ENCODE data around the gene PNKD. TPM values are rescaled to one million over a fixed set of nuclear protein-coding genes. Genes with fewer than 3 reads are reported as not detected.
A peak's percentile ranks its signal among the peaks of the same experiment; 100 is the strongest.

Gene PNKD
- polyA plus RNA-seq, 2 of the 4 experiments (the other 2 are of a cell fraction), result 46.2 to 51.7 TPM

DNA sequence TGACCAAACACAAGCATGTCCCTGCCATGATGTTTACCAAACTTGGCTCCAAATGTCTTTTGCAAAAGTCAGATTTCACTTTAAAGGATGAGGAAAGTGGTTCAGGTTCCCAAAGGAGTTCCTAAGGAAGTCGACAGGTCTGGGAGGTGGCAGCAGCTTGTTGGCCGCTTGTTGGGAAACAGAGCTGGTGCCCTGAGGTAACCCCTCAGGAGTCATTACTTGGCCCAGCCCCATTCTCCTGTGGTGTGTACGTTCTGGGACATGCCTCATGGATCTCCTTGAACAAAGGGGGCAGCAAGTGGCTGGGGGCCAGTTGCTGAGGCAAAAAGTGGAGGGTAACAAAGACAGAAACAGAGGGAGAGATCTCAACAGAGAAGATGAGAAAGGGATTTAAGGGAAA lies 11.1 kb downstream of the PNKD start (continued):
- TF ChIP-seq, protein P1, sequence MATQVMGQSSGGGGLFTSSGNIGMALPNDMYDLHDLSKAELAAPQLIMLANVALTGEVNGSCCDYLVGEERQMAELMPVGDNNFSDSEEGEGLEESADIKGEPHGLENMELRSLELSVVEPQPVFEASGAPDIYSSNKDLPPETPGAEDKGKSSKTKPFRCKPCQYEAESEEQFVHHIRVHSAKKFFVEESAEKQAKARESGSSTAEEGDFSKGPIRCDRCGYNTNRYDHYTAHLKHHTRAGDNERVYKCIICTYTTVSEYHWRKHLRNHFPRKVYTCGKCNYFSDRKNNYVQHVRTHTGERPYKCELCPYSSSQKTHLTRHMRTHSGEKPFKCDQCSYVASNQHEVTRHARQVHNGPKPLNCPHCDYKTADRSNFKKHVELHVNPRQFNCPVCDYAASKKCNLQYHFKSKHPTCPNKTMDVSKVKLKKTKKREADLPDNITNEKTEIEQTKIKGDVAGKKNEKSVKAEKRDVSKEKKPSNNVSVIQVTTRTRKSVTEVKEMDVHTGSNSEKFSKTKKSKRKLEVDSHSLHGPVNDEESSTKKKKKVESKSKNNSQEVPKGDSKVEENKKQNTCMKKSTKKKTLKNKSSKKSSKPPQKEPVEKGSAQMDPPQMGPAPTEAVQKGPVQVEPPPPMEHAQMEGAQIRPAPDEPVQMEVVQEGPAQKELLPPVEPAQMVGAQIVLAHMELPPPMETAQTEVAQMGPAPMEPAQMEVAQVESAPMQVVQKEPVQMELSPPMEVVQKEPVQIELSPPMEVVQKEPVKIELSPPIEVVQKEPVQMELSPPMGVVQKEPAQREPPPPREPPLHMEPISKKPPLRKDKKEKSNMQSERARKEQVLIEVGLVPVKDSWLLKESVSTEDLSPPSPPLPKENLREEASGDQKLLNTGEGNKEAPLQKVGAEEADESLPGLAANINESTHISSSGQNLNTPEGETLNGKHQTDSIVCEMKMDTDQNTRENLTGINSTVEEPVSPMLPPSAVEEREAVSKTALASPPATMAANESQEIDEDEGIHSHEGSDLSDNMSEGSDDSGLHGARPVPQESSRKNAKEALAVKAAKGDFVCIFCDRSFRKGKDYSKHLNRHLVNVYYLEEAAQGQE (IDR thresholded peaks at IDR 0.05), result no peak
- TF ChIP-seq FOXS1 (CRISPR knock-in tag; IDR thresholded peaks at IDR 0.05) (no peak), FOSB (CRISPR knock-in tag; IDR thresholded peaks at IDR 0.05) (no peak)

DNA sequence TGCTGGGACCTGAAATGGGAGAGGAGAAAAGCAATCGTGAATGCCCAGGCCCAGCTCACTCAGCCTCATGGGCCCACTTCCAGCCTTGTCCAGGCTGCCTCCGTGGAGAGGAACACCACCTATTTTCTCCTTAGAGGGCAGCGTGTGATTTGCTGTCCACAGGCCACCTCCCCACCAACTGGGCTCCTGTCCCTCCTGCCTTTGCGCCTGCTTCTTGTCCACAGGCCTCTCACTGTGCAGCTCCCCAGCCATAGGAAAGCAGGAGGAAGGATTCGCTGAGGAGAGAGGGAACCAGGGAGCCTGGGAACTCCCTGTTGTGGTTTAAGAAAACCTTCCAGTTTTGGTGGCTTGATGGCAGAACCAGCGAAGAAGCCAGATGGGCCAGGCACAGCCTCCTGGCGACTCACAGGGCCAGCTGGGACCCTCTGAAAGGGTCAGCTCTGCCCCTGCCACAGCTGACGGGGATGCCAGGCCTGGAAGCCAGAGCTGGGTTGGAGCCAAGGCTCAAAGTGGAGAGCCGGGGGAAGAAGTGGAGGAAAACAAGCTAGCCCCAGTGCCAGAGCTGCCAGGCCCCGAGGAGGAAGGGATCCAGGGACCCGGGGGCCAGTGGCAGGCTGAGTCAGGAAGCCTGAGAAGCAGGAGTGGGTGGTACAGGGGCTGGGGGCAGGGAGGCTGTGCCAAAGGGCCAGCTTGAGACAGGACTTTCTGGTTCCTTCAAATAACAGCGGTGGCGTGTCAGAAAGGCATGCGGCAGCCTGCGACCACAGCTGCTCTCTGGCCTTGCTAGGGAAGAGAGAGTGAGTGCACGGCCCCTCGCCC lies 12.1 kb downstream of the PNKD start:
- H3K4me2 ChIP-seq, result no peak overlapping the region
- FAIRE-seq (no peak), ATAC-seq (no peak), DNase-seq (ENCODE audit: low read depth in 1 of 2, low spot score in 1 of 2) (no peak)
- POLR2A ChIA-PET, result no interaction called here
- no peak overlapping the region for H3K27ac ChIP-seq
- H3K4me1 ChIP-seq, result peaks cover 27% of the 10 kb centered on the region
- CTCF ChIA-PET, result interaction anchor here (1.2 to 8.1 kb wide), 5 partner anchors 9 to 287 kb away, joined by 3 to 105 read pairs (median 4); partner anchors contain the start of genes AAMP, CATIP, PNKD and TMBIM1
- TF ChIP-seq, protein P2, sequence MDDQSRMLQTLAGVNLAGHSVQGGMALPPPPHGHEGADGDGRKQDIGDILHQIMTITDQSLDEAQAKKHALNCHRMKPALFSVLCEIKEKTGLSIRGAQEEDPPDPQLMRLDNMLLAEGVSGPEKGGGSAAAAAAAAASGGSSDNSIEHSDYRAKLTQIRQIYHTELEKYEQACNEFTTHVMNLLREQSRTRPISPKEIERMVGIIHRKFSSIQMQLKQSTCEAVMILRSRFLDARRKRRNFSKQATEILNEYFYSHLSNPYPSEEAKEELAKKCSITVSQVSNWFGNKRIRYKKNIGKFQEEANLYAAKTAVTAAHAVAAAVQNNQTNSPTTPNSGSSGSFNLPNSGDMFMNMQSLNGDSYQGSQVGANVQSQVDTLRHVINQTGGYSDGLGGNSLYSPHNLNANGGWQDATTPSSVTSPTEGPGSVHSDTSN (IDR thresholded peaks at IDR 0.05), result no peak
- no peak for TF ChIP-seq MAZ (IDR thresholded peaks at IDR 0.05; ENCODE audit: borderline replicate concordance, low read depth, low read length)
- no peak for TF ChIP-seq ZC3H11A (IDR thresholded peaks at IDR 0.05)
- TF ChIP-seq ZSCAN20 (CRISPR knock-in tag; IDR thresholded peaks at IDR 0.05), result no peak
- TF ChIP-seq RFX5 (IDR thresholded peaks at IDR 0.05), result no peak
- TF ChIP-seq TP53 (CRISPR knock-in tag; IDR thresholded peaks at IDR 0.05), result no peak
- TF ChIP-seq, protein P3, sequence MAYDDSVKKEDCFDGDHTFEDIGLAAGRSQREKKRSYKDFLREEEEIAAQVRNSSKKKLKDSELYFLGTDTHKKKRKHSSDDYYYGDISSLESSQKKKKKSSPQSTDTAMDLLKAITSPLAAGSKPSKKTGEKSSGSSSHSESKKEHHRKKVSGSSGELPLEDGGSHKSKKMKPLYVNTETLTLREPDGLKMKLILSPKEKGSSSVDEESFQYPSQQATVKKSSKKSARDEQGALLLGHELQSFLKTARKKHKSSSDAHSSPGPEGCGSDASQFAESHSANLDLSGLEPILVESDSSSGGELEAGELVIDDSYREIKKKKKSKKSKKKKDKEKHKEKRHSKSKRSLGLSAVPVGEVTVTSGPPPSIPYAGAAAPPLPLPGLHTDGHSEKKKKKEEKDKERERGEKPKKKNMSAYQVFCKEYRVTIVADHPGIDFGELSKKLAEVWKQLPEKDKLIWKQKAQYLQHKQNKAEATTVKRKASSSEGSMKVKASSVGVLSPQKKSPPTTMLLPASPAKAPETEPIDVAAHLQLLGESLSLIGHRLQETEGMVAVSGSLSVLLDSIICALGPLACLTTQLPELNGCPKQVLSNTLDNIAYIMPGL (CRISPR knock-in tag; IDR thresholded peaks at IDR 0.05; ENCODE audit: borderline replicate concordance), result no peak
- TF ChIP-seq CEBPB (IDR thresholded peaks at IDR 0.05), result no peak
- TF ChIP-seq CBX8 (IDR thresholded peaks at IDR 0.05), result no peak
- TF ChIP-seq, protein P4, sequence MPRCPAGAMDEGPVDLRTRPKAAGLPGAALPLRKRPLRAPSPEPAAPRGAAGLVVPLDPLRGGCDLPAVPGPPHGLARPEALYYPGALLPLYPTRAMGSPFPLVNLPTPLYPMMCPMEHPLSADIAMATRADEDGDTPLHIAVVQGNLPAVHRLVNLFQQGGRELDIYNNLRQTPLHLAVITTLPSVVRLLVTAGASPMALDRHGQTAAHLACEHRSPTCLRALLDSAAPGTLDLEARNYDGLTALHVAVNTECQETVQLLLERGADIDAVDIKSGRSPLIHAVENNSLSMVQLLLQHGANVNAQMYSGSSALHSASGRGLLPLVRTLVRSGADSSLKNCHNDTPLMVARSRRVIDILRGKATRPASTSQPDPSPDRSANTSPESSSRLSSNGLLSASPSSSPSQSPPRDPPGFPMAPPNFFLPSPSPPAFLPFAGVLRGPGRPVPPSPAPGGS (IDR thresholded peaks at IDR 0.05), result no peak
- WGBS (ENCODE audit: missing lambda C conversion rate), result 93% methylated on average over 17 of the region's 17 CpGs
- H3K4me3 ChIP-seq, result no peak overlapping the region
- no peaks in the 10 kb centered on the region for H3K9me3 ChIP-seq

DNA sequence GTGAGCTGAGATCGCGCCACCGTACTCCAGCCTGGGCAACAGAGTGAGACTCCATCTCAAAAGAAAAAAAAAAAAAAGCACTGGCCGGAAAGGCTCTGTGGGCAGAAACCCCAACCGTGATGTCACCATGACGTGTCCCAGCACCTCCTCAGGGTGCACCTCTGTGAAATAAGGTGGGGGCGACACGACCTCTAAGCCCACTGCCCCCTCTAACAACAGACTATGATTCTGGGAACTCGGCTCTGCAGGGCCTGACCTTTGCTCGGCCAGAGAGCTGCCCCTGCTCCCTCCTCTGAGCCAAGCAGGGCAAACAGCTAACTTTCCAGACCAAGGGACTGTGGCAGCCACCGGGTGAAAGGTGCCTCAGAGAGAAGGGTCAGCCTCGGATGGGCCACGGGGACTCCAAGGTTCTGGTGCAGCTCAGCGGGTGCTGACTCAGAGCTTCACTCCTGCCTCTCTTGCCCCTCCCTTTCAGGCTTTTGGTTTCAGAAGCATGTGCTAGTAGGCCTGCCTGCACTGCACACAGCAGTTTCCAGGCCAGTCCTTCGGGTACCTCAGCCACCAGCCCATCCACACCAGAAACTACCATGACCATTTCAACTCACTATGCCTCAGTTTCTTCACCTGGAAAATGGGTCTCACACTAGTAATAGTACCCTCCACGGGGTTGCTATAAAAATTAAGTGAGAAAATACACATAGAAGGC lies 13.9 kb downstream of the PNKD start:
- WGBS (ENCODE audit: missing lambda C conversion rate), result 66% methylated on average over 16 of the region's 16 CpGs

More for the DNA sequence above, 13.9 kb downstream of the PNKD start:
- TF ChIP-seq RARB (CRISPR knock-in tag; IDR thresholded peaks at IDR 0.05) (no peak), TFCP2L1 (CRISPR knock-in tag; IDR thresholded peaks at IDR 0.05) (no peak), ZFP36 (IDR thresholded peaks at IDR 0.05; ENCODE audit: borderline replicate concordance, partially characterized antibody) (no peak), CHD4 (IDR thresholded peaks at IDR 0.05; ENCODE audit: borderline replicate concordance) (no peak), CEBPB (IDR thresholded peaks at IDR 0.05) (no peak), KDM1A (IDR thresholded peaks at IDR 0.05; ENCODE audit: low read depth) (peak; percentile 79)
- TF ChIP-seq, protein P5, sequence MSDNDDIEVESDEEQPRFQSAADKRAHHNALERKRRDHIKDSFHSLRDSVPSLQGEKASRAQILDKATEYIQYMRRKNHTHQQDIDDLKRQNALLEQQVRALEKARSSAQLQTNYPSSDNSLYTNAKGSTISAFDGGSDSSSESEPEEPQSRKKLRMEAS (IDR thresholded peaks at IDR 0.05), result no peak
- H3K4me2 ChIP-seq, result peak overlapping the region; percentile 37
- ChIA-PET CTCF (interaction anchor here (0.9 to 8.1 kb wide), 2 partner anchors 11 to 72 kb away, joined by 5 to 105 read pairs; partner anchors contain the start of genes AAMP, CATIP and PNKD), POLR2A (no interaction called here)
- H3K4me1 ChIP-seq, result peaks cover 31% of the 10 kb centered on the region
- no peak for FAIRE-seq
- peak overlapping the region in 1 of 2 experiments; percentile 52; a peak in 3 of 6 replicates for H3K27ac ChIP-seq
- H3K9me3 ChIP-seq, result no peaks in the 10 kb centered on the region
- ATAC-seq, result no peak
- no peak for DNase-seq (ENCODE audit: low read depth in 1 of 2, low spot score in 1 of 2)
- no peak overlapping the region for H3K4me3 ChIP-seq
